ENCODE measurements around the gene DTWD1. TPM values are rescaled to one million over a fixed set of nuclear protein-coding genes. Genes with fewer than 3 reads are reported as not detected.

DTWD1 gene
- total RNA-seq, 1 experiment from 2014 or later: 10.9 TPM

GRCh38 chr15:49645941-49646340 is 25.1 kb downstream of the DTWD1 start:
- DNase-seq (peak; percentile 52), ATAC-seq (no peak; the same call in 1 of the 2 replicates)
- no peaks in the 10 kb centered on the region for H3F3A ChIP-seq (ENCODE audit: low read length, unreplicated experiment)
- no peak overlapping the region for H2AFZ ChIP-seq (ENCODE audit: low read length)
- POLR2A ChIA-PET (ENCODE audit: unreplicated experiment): no interaction called here
- no peak overlapping the region for H3K9ac ChIP-seq (ENCODE audit: low read length)
- no peak overlapping the region for H3K4me2 ChIP-seq (ENCODE audit: low read length)
- H3K4me1 ChIP-seq (ENCODE audit: insufficient read depth, low read length): no peaks in the 10 kb centered on the region
- H3K36me3 ChIP-seq (ENCODE audit: low read depth, low read length): no peaks in the 10 kb centered on the region; the same call in 1 of the 2 replicates
- no peaks in the 10 kb centered on the region for H3K27me3 ChIP-seq (ENCODE audit: low read length)
- H3K27ac ChIP-seq (ENCODE audit: low read length): no peak overlapping the region
- BruUV-seq (replicated peaks): no TSS peak
- no peak overlapping the region for H3K4me3 ChIP-seq (ENCODE audit: low read length)
- no peaks in the 10 kb centered on the region for H3K79me2 ChIP-seq (ENCODE audit: low read length)
- H3K9me3 ChIP-seq (ENCODE audit: low read length): no peaks in the 10 kb centered on the region
- CTCF ChIA-PET: no interaction called here
- intact Hi-C loops (cut with micrococcal nuclease): no loop called here
- H4K20me1 ChIP-seq (ENCODE audit: low read length): no peaks in the 10 kb centered on the region
- H3K9me2 ChIP-seq (replicated peaks; ENCODE audit: low read length): no peaks in the 10 kb centered on the region
- TF ChIP-seq EZH2phosphoT487 (IDR thresholded peaks at IDR 0.05; ENCODE audit: borderline replicate concordance, low read length) (no peak), CTCF (conservative IDR thresholded peaks at IDR 0.05; ENCODE audit: low read depth, low read length) (no peak), EZH2 (IDR thresholded peaks at IDR 0.05; ENCODE audit: low read length, unreplicated experiment) (no peak)

- Histone ChIP-seq H3F3A (ENCODE audit: low read length, unreplicated experiment) (no peaks in the 10 kb centered on the region), H3K4me3 (ENCODE audit: low read length) (no peak overlapping the region), H3K4me1 (ENCODE audit: insufficient read depth, low read length) (no peaks in the 10 kb centered on the region), H3K9me2 (replicated peaks; ENCODE audit: low read length) (no peaks in the 10 kb centered on the region), H3K4me2 (ENCODE audit: low read length) (no peak overlapping the region), H3K9ac (ENCODE audit: low read length) (no peak overlapping the region), H3K36me3 (ENCODE audit: low read depth, low read length) (no peaks in the 10 kb centered on the region; the same call in 1 of the 2 replicates), H3K79me2 (ENCODE audit: low read length) (no peaks in the 10 kb centered on the region), H3K9me3 (ENCODE audit: low read length) (no peaks in the 10 kb centered on the region), H3K27ac (ENCODE audit: low read length) (no peak overlapping the region), H3K27me3 (ENCODE audit: low read length) (no peaks in the 10 kb centered on the region), H4K20me1 (ENCODE audit: low read length) (no peaks in the 10 kb centered on the region), H2AFZ (ENCODE audit: low read length) (no peak overlapping the region)
- TF ChIP-seq EZH2 (IDR thresholded peaks at IDR 0.05; ENCODE audit: low read length, unreplicated experiment): no peak
- no peak for TF ChIP-seq EZH2phosphoT487 (IDR thresholded peaks at IDR 0.05; ENCODE audit: borderline replicate concordance, low read length)
- TF ChIP-seq CTCF (conservative IDR thresholded peaks at IDR 0.05; ENCODE audit: low read depth, low read length): no peak
- ChIA-PET POLR2A (ENCODE audit: unreplicated experiment) (no interaction called here), CTCF (no interaction called here)
- BruUV-seq (replicated peaks): no TSS peak
- DNase-seq (no peak), ATAC-seq (no peak)
- intact Hi-C loops (cut with micrococcal nuclease): no loop called here
Observed at GRCh38 chr15:49646891-49647290, 26.0 kb downstream of the DTWD1 start.

- H3K27ac ChIP-seq (ENCODE audit: low read length): no peak overlapping the region
- CTCF ChIA-PET: no interaction called here
- H3K9me2 ChIP-seq (replicated peaks; ENCODE audit: low read length): no peaks in the 10 kb centered on the region
- H3F3A ChIP-seq (ENCODE audit: low read length, unreplicated experiment): no peaks in the 10 kb centered on the region
- DNase-seq: no peak
- no peak overlapping the region for H3K4me3 ChIP-seq (ENCODE audit: low read length)
- POLR2A ChIA-PET (ENCODE audit: unreplicated experiment): no interaction called here
- no peaks in the 10 kb centered on the region for H3K4me1 ChIP-seq (ENCODE audit: insufficient read depth, low read length)
- H4K20me1 ChIP-seq (ENCODE audit: low read length): no peaks in the 10 kb centered on the region
- no peak overlapping the region for H2AFZ ChIP-seq (ENCODE audit: low read length)
- H3K9me3 ChIP-seq (ENCODE audit: low read length): peaks cover 11% of the 10 kb centered on the region; the same call in 1 of the 2 replicates
- intact Hi-C loops (cut with micrococcal nuclease): no loop called here
- H3K27me3 ChIP-seq (ENCODE audit: low read length): no peaks in the 10 kb centered on the region
- ATAC-seq: no peak
- no peak overlapping the region for H3K4me2 ChIP-seq (ENCODE audit: low read length)
- no peaks in the 10 kb centered on the region for H3K36me3 ChIP-seq (ENCODE audit: low read depth, low read length)
- BruUV-seq (replicated peaks): no TSS peak
- no peaks in the 10 kb centered on the region for H3K79me2 ChIP-seq (ENCODE audit: low read length)
- no peak overlapping the region for H3K9ac ChIP-seq (ENCODE audit: low read length)
- no peak for TF ChIP-seq EZH2phosphoT487 (IDR thresholded peaks at IDR 0.05; ENCODE audit: borderline replicate concordance, low read length)
- TF ChIP-seq CTCF (conservative IDR thresholded peaks at IDR 0.05; ENCODE audit: low read depth, low read length): no peak
- no peak for TF ChIP-seq EZH2 (IDR thresholded peaks at IDR 0.05; ENCODE audit: low read length, unreplicated experiment)
Observed at GRCh38 chr15:49649987-49650386, 29.1 kb downstream of the DTWD1 start.
